HPDE6-E6E7 (cell line): ENCODE data around the gene GSTA4.
"Not testable (repeated sequence)": the region's sequence is repeated elsewhere in the genome, so short reads cannot be mapped to it uniquely, and the experiment has no call there.

ENCODE experiments used
- DNase-seq: peaks from one replicate; pipeline ENCODE4 v3.0.0; 2011; ENCODE audit warnings: missing footprints; ENCODE audit errors: extremely low spot score

The GSTA4 gene

GRCh38 chr6:53014063-53014462 is 19.0 kb upstream of the GSTA4 start:
- no peak for DNase-seq

GRCh38 chr6:53011979-53012378 is 16.9 kb upstream of the GSTA4 start:
- no peak for DNase-seq

GRCh38 chr6:53010504-53010903 is 15.4 kb upstream of the GSTA4 start:
- DNase-seq, result no peak

GRCh38 chr6:53009511-53009910 is 14.4 kb upstream of the GSTA4 start:
- DNase-seq, result no peak

- no peak for DNase-seq
Measured at GRCh38 chr6:53009056-53009455, 14.0 kb upstream of the GSTA4 start.

- not testable (repeated sequence) for DNase-seq
Measured at GRCh38 chr6:53008192-53008687, 13.2 kb upstream of the GSTA4 start.

- DNase-seq, result no peak
Measured at GRCh38 chr6:53005663-53006250, 10.7 kb upstream of the GSTA4 start.

- DNase-seq, result no peak
Measured at GRCh38 chr6:52999456-52999855, 4.4 kb upstream of the GSTA4 start.

- DNase-seq, result no peak
Measured at GRCh38 chr6:52998603-52999002, 3.5 kb upstream of the GSTA4 start.

GRCh38 chr6:52995913-52996645 is 995 bp upstream of the GSTA4 start:
- DNase-seq, result no peak

- DNase-seq, result no peak
Measured at GRCh38 chr6:52994839-52995088, 320 bp downstream of the GSTA4 start.

- DNase-seq, result no peak
Measured at GRCh38 chr6:52994031-52994838, 849 bp downstream of the GSTA4 start.

- no peak for DNase-seq
Measured at GRCh38 chr6:52992980-52993920, 1.8 kb downstream of the GSTA4 start.

- no peak for DNase-seq
Measured at GRCh38 chr6:52990342-52990741, 4.7 kb downstream of the GSTA4 start.

- DNase-seq, result no peak
Measured at GRCh38 chr6:52985228-52985627, 9.9 kb downstream of the GSTA4 start.

- no peak for DNase-seq
Measured at GRCh38 chr6:52984247-52984646, 10.8 kb downstream of the GSTA4 start.

- DNase-seq, result no peak
Measured at GRCh38 chr6:52983159-52983848, 11.8 kb downstream of the GSTA4 start.

GRCh38 chr6:52982680-52983079 is 12.4 kb downstream of the GSTA4 start:
- DNase-seq, result no peak

GRCh38 chr6:52981222-52981900 is 13.7 kb downstream of the GSTA4 start:
- DNase-seq, result no peak

GRCh38 chr6:52976591-52977035 is 18.5 kb downstream of the GSTA4 start:
- no peak for DNase-seq

- no peak for DNase-seq
Measured at GRCh38 chr6:52976149-52976548, 18.9 kb downstream of the GSTA4 start.
